ENCODE measurements around the gene NUCKS1.

The NUCKS1 gene

DNA sequence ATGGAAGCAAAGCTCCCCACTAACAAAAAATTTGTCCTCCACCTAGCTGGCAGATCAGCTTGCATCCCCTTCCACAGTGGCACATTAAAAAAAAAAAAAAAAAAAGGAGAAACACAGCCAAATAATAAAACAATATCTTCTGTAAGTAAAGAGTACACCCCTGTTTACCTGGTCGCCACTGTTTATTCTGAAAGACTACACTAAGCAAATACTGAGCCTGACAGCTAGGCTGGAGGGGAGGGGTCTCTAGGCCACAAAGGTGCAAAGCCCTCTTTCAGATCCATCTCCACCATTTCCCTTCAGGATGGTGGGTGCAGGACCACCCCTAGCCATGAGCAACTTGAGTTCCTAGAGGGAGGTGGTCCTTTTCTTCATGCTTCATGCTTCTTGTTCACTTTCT, 46.9 kb downstream of the NUCKS1 start:
- Histone ChIP-seq H3K9me3 (ENCODE audit: control insufficient read depth, low read length) (no peaks in the 10 kb centered on the region), H3K36me3 (ENCODE audit: control insufficient read depth, insufficient read depth, low read length) (no peaks in the 10 kb centered on the region), H3K9ac (ENCODE audit: low read length) (no peak overlapping the region), H3K4me1 (ENCODE audit: control insufficient read depth, insufficient read depth, low read length) (peaks cover 22% of the 10 kb centered on the region), H3K4me3 (ENCODE audit: low read length) (no peak overlapping the region), H3K27me3 (ENCODE audit: control insufficient read depth, insufficient read depth, low read length) (no peaks in the 10 kb centered on the region)

- H3K36me3 ChIP-seq (ENCODE audit: control insufficient read depth, insufficient read depth, low read length): no peaks in the 10 kb centered on the region
- no peak overlapping the region for H3K9ac ChIP-seq (ENCODE audit: low read length)
- peaks cover 22% of the 10 kb centered on the region for H3K4me1 ChIP-seq (ENCODE audit: control insufficient read depth, insufficient read depth, low read length)
- no peaks in the 10 kb centered on the region for H3K27me3 ChIP-seq (ENCODE audit: control insufficient read depth, insufficient read depth, low read length)
- H3K9me3 ChIP-seq (ENCODE audit: control insufficient read depth, low read length): no peaks in the 10 kb centered on the region
- H3K4me3 ChIP-seq (ENCODE audit: low read length): no peak overlapping the region
Measured at GRCh38 chr1:205701891-205702290, 48.1 kb downstream of the NUCKS1 start.

DNA sequence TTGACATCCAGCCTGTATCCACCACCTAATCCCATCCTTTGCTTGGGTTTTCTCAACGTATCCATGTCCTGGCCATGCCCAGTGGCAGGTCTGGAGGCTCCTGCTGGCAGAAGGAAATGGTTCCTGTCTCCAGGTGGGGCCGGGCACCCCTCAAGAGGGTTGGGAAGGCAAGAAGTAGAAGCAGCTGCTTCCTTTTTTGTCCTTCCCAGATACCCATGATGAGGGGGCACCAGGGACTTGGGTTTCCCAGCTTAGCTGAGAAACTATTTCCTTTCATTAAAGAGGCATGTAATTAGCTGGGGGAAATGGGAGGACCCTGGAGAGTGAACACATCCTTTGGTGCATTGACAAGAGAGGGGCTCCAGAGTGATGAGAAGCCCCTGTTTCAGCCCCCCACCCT, 48.6 kb downstream of the NUCKS1 start:
- H3K36me3 ChIP-seq (ENCODE audit: control insufficient read depth, insufficient read depth, low read length): no peaks in the 10 kb centered on the region
- H3K9me3 ChIP-seq (ENCODE audit: control insufficient read depth, low read length): no peaks in the 10 kb centered on the region
- H3K9ac ChIP-seq (ENCODE audit: low read length): no peak overlapping the region
- H3K27me3 ChIP-seq (ENCODE audit: control insufficient read depth, insufficient read depth, low read length): no peaks in the 10 kb centered on the region
- no peak overlapping the region for H3K4me3 ChIP-seq (ENCODE audit: low read length)
- peaks cover 22% of the 10 kb centered on the region for H3K4me1 ChIP-seq (ENCODE audit: control insufficient read depth, insufficient read depth, low read length)

GRCh38 chr1:205700865-205701401, 49.0 kb downstream of the NUCKS1 start:
- peaks cover 22% of the 10 kb centered on the region for H3K4me1 ChIP-seq (ENCODE audit: control insufficient read depth, insufficient read depth, low read length)
- H3K9ac ChIP-seq (ENCODE audit: low read length): no peak overlapping the region
- no peaks in the 10 kb centered on the region for H3K36me3 ChIP-seq (ENCODE audit: control insufficient read depth, insufficient read depth, low read length)
- no peak overlapping the region for H3K4me3 ChIP-seq (ENCODE audit: low read length)
- no peaks in the 10 kb centered on the region for H3K9me3 ChIP-seq (ENCODE audit: control insufficient read depth, low read length)
- H3K27me3 ChIP-seq (ENCODE audit: control insufficient read depth, insufficient read depth, low read length): no peaks in the 10 kb centered on the region

GRCh38 chr1:205699416-205699815, 50.6 kb downstream of the NUCKS1 start:
- Histone ChIP-seq H3K9ac (ENCODE audit: low read length) (no peak overlapping the region), H3K36me3 (ENCODE audit: control insufficient read depth, insufficient read depth, low read length) (no peaks in the 10 kb centered on the region), H3K4me3 (ENCODE audit: low read length) (no peak overlapping the region), H3K4me1 (ENCODE audit: control insufficient read depth, insufficient read depth, low read length) (peaks cover 22% of the 10 kb centered on the region), H3K9me3 (ENCODE audit: control insufficient read depth, low read length) (no peaks in the 10 kb centered on the region), H3K27me3 (ENCODE audit: control insufficient read depth, insufficient read depth, low read length) (no peaks in the 10 kb centered on the region)

DNA sequence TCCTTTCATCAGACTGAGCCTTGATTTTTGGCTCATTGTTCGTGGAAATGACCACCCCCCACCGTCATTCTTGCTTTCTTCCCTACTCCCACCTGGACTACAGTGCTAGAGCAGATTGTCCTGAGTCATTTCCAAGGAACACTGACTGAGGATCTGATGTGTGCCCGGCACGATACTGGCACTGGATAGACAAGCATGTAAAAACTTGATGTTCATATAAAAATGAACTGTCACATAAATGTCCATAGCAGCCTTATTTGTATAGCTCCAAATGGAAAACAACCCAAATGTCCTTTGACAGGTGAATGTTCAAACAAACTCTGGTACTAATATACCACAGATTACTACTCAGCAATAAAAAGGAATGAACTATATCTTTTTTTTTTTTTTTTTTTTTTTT, 51.1 kb downstream of the NUCKS1 start:
- Histone ChIP-seq H3K27me3 (ENCODE audit: control insufficient read depth, insufficient read depth, low read length) (no peaks in the 10 kb centered on the region), H3K4me1 (ENCODE audit: control insufficient read depth, insufficient read depth, low read length) (peaks cover 22% of the 10 kb centered on the region), H3K9me3 (ENCODE audit: control insufficient read depth, low read length) (no peaks in the 10 kb centered on the region), H3K9ac (ENCODE audit: low read length) (no peak overlapping the region), H3K36me3 (ENCODE audit: control insufficient read depth, insufficient read depth, low read length) (no peaks in the 10 kb centered on the region), H3K4me3 (ENCODE audit: low read length) (no peak overlapping the region)

GRCh38 chr1:205693421-205693991, 56.5 kb downstream of the NUCKS1 start:
- Histone ChIP-seq H3K4me3 (ENCODE audit: low read length) (no peak overlapping the region), H3K9ac (ENCODE audit: low read length) (no peak overlapping the region), H3K36me3 (ENCODE audit: control insufficient read depth, insufficient read depth, low read length) (no peaks in the 10 kb centered on the region), H3K27me3 (ENCODE audit: control insufficient read depth, insufficient read depth, low read length) (no peaks in the 10 kb centered on the region), H3K4me1 (ENCODE audit: control insufficient read depth, insufficient read depth, low read length) (no peaks in the 10 kb centered on the region), H3K9me3 (ENCODE audit: control insufficient read depth, low read length) (no peaks in the 10 kb centered on the region)

DNA sequence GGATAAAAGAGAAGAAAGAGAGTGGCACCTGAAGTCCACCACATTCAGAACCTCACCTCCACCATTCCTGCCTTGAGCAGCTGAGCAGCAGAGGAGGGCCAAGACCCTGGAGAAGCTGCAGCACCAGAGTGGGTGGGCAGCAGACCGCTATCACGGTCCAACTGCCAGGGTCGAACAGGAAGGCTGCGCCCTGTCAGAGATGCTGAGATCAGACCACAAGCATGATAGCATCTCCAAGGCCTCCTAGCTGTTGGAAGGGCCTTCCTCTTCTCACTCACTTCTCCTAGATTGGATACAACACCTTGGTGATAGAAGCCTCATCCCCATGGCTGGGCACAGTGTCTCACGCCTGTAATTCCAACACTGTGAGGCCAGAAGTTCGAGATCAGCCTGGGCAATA, 57.6 kb downstream of the NUCKS1 start:
- Histone ChIP-seq H3K4me1 (ENCODE audit: control insufficient read depth, insufficient read depth, low read length) (no peaks in the 10 kb centered on the region), H3K4me3 (ENCODE audit: low read length) (no peak overlapping the region), H3K36me3 (ENCODE audit: control insufficient read depth, insufficient read depth, low read length) (no peaks in the 10 kb centered on the region), H3K9ac (ENCODE audit: low read length) (no peak overlapping the region), H3K27me3 (ENCODE audit: control insufficient read depth, insufficient read depth, low read length) (no peaks in the 10 kb centered on the region), H3K9me3 (ENCODE audit: control insufficient read depth, low read length) (no peaks in the 10 kb centered on the region)

GRCh38 chr1:205690122-205690756, 59.7 kb downstream of the NUCKS1 start:
- H3K27me3 ChIP-seq (ENCODE audit: control insufficient read depth, insufficient read depth, low read length): no peaks in the 10 kb centered on the region
- no peaks in the 10 kb centered on the region for H3K9me3 ChIP-seq (ENCODE audit: control insufficient read depth, low read length)
- H3K9ac ChIP-seq (ENCODE audit: low read length): no peak overlapping the region
- no peaks in the 10 kb centered on the region for H3K36me3 ChIP-seq (ENCODE audit: control insufficient read depth, insufficient read depth, low read length)
- H3K4me3 ChIP-seq (ENCODE audit: low read length): no peak overlapping the region
- no peaks in the 10 kb centered on the region for H3K4me1 ChIP-seq (ENCODE audit: control insufficient read depth, insufficient read depth, low read length)

- Histone ChIP-seq H3K4me3 (ENCODE audit: low read length) (no peak overlapping the region), H3K27me3 (ENCODE audit: control insufficient read depth, insufficient read depth, low read length) (no peaks in the 10 kb centered on the region), H3K36me3 (ENCODE audit: control insufficient read depth, insufficient read depth, low read length) (no peaks in the 10 kb centered on the region), H3K4me1 (ENCODE audit: control insufficient read depth, insufficient read depth, low read length) (no peaks in the 10 kb centered on the region), H3K9ac (ENCODE audit: low read length) (no peak overlapping the region), H3K9me3 (ENCODE audit: control insufficient read depth, low read length) (no peaks in the 10 kb centered on the region)
Measured at GRCh38 chr1:205689479-205689878, 60.5 kb downstream of the NUCKS1 start.

DNA sequence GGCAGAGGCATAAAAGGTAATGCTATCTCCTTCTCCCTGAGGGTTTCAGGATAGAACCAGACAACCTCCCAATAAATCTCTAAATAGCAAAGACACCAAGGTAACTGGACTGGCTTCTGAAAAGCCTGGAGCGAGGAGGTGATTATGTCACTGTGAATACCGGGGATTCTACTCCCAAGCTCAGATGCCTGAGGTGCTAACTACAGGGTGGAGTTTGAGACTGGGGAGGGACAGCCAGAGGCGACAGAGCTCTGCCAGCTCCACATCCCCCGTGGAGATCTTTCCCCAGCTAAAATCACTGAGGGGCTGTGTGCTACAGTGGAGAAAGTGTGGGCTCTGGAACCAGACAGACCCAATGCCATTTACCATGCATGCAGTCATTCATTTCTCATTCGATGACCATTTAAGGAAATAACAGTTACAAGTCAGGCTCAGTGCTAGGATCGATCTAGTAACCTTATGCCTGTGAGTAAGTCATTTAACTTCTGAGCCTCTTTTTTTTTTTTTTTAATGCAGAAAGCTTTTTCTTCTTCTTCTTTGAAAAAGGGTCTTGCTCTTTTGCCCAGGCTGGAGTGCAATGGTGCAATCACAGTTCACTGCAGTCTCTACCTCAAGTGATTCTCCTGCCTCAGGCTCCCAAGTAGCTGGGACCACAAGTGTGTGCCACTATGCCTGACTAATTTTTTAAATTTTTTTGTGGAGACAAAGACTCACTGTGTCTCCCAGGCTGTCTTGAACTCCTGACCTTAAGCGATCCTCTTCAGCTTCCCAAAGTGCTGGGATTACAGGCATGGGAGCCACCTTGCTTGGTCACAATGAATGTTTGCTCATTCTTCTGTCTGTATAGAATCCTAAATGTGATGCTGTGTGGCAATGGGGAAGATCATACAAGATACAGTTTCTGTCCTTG, 61.6 kb downstream of the NUCKS1 start:
- H3K9me3 ChIP-seq (ENCODE audit: control insufficient read depth, low read length): no peaks in the 10 kb centered on the region
- no peaks in the 10 kb centered on the region for H3K36me3 ChIP-seq (ENCODE audit: control insufficient read depth, insufficient read depth, low read length)

DNA sequence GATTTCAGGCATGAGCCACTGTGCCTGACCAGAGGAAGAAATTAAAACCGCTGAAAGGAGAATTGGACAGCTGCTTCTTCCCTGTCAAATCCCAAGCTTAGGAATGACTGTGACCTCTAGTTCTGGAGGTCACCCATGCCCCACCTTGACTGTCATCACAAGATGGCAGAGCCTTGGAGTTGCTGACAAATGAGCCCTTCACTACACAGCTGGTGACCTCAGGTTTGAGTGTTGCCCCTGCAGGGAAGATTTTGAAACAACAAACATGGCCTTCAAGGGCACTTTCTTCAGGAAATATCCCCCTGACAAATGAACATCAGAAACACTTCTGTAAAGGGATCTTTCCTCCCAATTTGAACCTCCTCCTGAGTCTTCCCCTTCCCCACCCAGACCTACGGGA, 62.7 kb downstream of the NUCKS1 start:
- Histone ChIP-seq H3K9ac (ENCODE audit: low read length) (no peak overlapping the region), H3K27me3 (ENCODE audit: control insufficient read depth, insufficient read depth, low read length) (no peaks in the 10 kb centered on the region), H3K4me1 (ENCODE audit: control insufficient read depth, insufficient read depth, low read length) (no peaks in the 10 kb centered on the region), H3K9me3 (ENCODE audit: control insufficient read depth, low read length) (no peaks in the 10 kb centered on the region), H3K36me3 (ENCODE audit: control insufficient read depth, insufficient read depth, low read length) (no peaks in the 10 kb centered on the region), H3K4me3 (ENCODE audit: low read length) (no peak overlapping the region)

More for the DNA sequence above, 61.6 kb downstream of the NUCKS1 start:
- no peaks in the 10 kb centered on the region for H3K27me3 ChIP-seq (ENCODE audit: control insufficient read depth, insufficient read depth, low read length)
- H3K4me1 ChIP-seq (ENCODE audit: control insufficient read depth, insufficient read depth, low read length): no peaks in the 10 kb centered on the region
- no peak overlapping the region for H3K4me3 ChIP-seq (ENCODE audit: low read length)
- H3K9ac ChIP-seq (ENCODE audit: low read length): no peak overlapping the region

All from mucosa of stomach (tissue), 1 donor.